Endothelial cell of umbilical vein (primary cell): ENCODE results near the gene CROCC. TPM values are rescaled to one million over a fixed set of nuclear protein-coding genes. Genes with fewer than 3 reads are reported as not detected.
"Not testable (repeated sequence)": the region's sequence is repeated elsewhere in the genome, so short reads cannot be mapped to it uniquely, and the experiment has no call there.

Experiments used
- BruUV-seq: library from RNA; stranded (reverse); fragments of 400-500 nt; replicated peaks from 2 replicates; lab custom pipeline; 2021; lab: Mats Ljungman, UMichigan
- CTCF ChIA-PET: fragments of 300-600, 350-600 bp; sonication (Branson Sonifier 250); formaldehyde crosslinking; loops from one replicate; lab custom pipeline; 2021; ENCODE audit warnings: antibody characterized with exemption, inconsistent platforms; lab: Charles Lee
- POLR2A ChIA-PET: fragments of 300-600, 350-600 bp; sonication (Branson Sonifier 250); formaldehyde crosslinking; loops from one replicate; lab custom pipeline; 2021; ENCODE audit warnings: antibody characterized with exemption, inconsistent platforms; lab: Charles Lee
- DNase-seq: peaks from one replicate; pipeline ENCODE4 v3.0.0-alpha.2; 2011; ENCODE audit warnings: low read depth, low spot score
- FAIRE-seq: peaks from 2 replicates; lab custom pipeline; 2011; peaks lifted over from hg19 to GRCh38; lab: Jason Lieb, UNC
- H2AFZ ChIP-seq: 2 replicates; pipeline ENCODE4 v1.6.0; 2012; ENCODE audit warnings: low read depth, low read length, control low read depth, inconsistent platforms
- H3K27ac ChIP-seq: 2 replicates; pipeline ENCODE4 v1.5.1; 2011; ENCODE audit warnings: low read depth, mild to moderate bottlenecking, control low read depth, low read length, moderate library complexity; ENCODE audit not compliant: insufficient read depth
- H3K27me3 ChIP-seq, 2 experiments: 2 replicates each; pipeline versions ENCODE4 v1.6.0 to v1.6.1; 2011; ENCODE audit warnings: low read length in 2 of 2, mixed read lengths in 1 of 2; ENCODE audit not compliant: control insufficient read depth in 2 of 2, insufficient read depth in 2 of 2
- H3K36me3 ChIP-seq, 2 experiments: 2 replicates in 1 of 2; 3 replicates in 1 of 2; pipeline ENCODE4 v1.5.1; 2011; ENCODE audit warnings: low read length in 2 of 2, mild to moderate bottlenecking in 1 of 2, moderate library complexity in 1 of 2; ENCODE audit not compliant: control insufficient read depth in 2 of 2, insufficient read depth in 2 of 2; ENCODE audit errors: extremely low read depth in 1 of 2
- H3K4me1 ChIP-seq: 3 replicates; pipeline ENCODE4 v1.5.1; 2011; ENCODE audit warnings: mild to moderate bottlenecking, low read length; ENCODE audit not compliant: control insufficient read depth, insufficient read depth; ENCODE audit errors: extremely low read depth
- H3K4me2 ChIP-seq: 2 replicates; pipeline ENCODE4 v1.6.1; 2011; ENCODE audit warnings: low read length, control low read depth, mixed read lengths; ENCODE audit not compliant: insufficient read depth
- H3K4me3 ChIP-seq, 3 experiments: fragments of 200-600 bp in 1 of 3; sonication (generic), shearing (Covaris generic) in 1 of 3; replicated peaks in 1 of 3; 2 replicates each; pipeline ENCODE4 v1.5.1; 2011 to 2016; ENCODE audit warnings: control low read depth in 3 of 3, low read length in 3 of 3, mild to moderate bottlenecking in 2 of 3, inconsistent platforms in 1 of 3, low read depth in 1 of 3, moderate library complexity in 1 of 3; ENCODE audit not compliant: insufficient read depth in 1 of 3
- H3K79me2 ChIP-seq: 2 replicates; pipeline ENCODE4 v1.6.0; 2012; ENCODE audit warnings: low read length, inconsistent platforms; ENCODE audit not compliant: control insufficient read depth, insufficient read depth
- H3K9ac ChIP-seq: replicated peaks from 2 replicates; pipeline ENCODE3; 2011; ENCODE audit warnings: low read length, control low read depth; ENCODE audit not compliant: insufficient read depth; ENCODE audit errors: extremely low read depth
- H3K9me1 ChIP-seq: replicated peaks from 3 replicates; pipeline ENCODE4 v1.6.0; 2011; ENCODE audit warnings: mild to moderate bottlenecking, low read length; ENCODE audit not compliant: control insufficient read depth, insufficient read depth; ENCODE audit errors: extremely low read depth
- H3K9me3 ChIP-seq: replicated peaks from 2 replicates; pipeline ENCODE4 v1.5.1; 2012; ENCODE audit warnings: low read length, inconsistent platforms; ENCODE audit not compliant: control insufficient read depth, insufficient read depth
- H4K20me1 ChIP-seq: replicated peaks from 2 replicates; pipeline ENCODE3; 2011; ENCODE audit warnings: mild to moderate bottlenecking, low read length; ENCODE audit not compliant: control insufficient read depth, insufficient read depth; ENCODE audit errors: extremely low read depth
- JUN ChIP-seq: IDR thresholded peaks from 2 replicates; pipeline ENCODE4 v1.6.1; 2011; ENCODE audit warnings: borderline replicate concordance, low read depth; ENCODE audit not compliant: insufficient read length, insufficient read depth
- POLR2AphosphoS5 ChIP-seq: IDR thresholded peaks from 2 replicates; pipeline ENCODE4 v1.6.1; 2012; ENCODE audit warnings: low read depth, mild to moderate bottlenecking, control low read depth, low read length, moderate library complexity; ENCODE audit not compliant: insufficient read depth
- dilution Hi-C: fragments of 300-500 bp; cut with MboI; formaldehyde crosslinking; loops from one replicate; pipeline ENCODE4 v1.15.0; 2019; ENCODE audit warnings: low sequenced_read_pairs; ENCODE audit not compliant: extremely low pct_ligation_motif_present
- intact Hi-C: fragments of 100-400 bp; cut with micrococcal nuclease; formaldehyde crosslinking; loops from one replicate; pipeline ENCODE4 v1.10.0; 2022
- polyA plus RNA-seq, 4 experiments: library from polyadenylated mRNA; depleted of rRNA in 3 of 4; stranded (reverse) in 3 of 4; unstranded in 1 of 4; fragments of >200 nt; gene quantifications; 2 replicates each; pipeline versions ENCODE4 v1.2.1 to v1.2.3, GENCODE V29; 2011 to 2012; ENCODE audit warnings: missing spikeins in 1 of 4
- total RNA-seq: library from RNA; stranded (reverse); gene quantifications from 2 replicates; pipeline ENCODE4 v1.2.3, GENCODE V29; 2021

Gene CROCC
- total and polyA plus RNA-seq, 2 donors (not counting 3 experiments of a cell fraction or from before 2014, with no cell fraction given): 18.3 to 35.5 TPM

DNA sequence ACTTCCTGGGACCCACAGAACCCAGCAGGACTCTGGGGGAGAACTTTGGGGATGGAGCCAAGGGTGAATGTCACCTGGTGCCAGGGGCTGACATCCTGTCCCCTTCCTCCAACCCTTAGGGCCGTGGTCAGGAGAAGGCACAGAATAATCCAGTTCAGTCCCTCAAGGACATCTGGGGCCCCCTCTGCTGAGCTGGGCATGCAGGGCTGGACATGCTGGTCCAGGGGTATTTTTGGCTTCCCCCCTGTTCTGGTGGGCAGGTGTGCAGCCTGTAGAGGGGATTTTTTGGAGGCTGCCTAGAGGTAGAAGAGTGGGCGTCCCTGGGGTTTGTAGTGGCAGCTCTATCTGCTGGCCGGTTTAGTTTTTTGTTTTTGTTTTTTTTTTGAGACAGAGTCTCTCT, 3.4 kb upstream of the CROCC start:
- H3K9ac ChIP-seq: no peak overlapping the region
- H3K36me3 ChIP-seq: no peaks in the 10 kb centered on the region
- FAIRE-seq (no peak), DNase-seq (no peak)
- no peaks in the 10 kb centered on the region for H3K27me3 ChIP-seq
- H3K4me3 ChIP-seq: no peak overlapping the region
- H3K79me2 ChIP-seq: no peaks in the 10 kb centered on the region
- peaks cover 9% of the 10 kb centered on the region for H3K4me1 ChIP-seq
- intact Hi-C loops (no loop called here), dilution Hi-C loops (no loop called here)
- ChIA-PET POLR2A (no interaction called here), CTCF (interaction anchor here (0.9 kb wide), 1 partner anchor 14 kb away, joined by 5 read pairs; no protein-coding TSS in a partner anchor)
- no TSS peak for BruUV-seq
- no peaks in the 10 kb centered on the region for H3K9me1 ChIP-seq
- no peak overlapping the region for H3K27ac ChIP-seq
- H4K20me1 ChIP-seq: no peaks in the 10 kb centered on the region
- no peak for TF ChIP-seq POLR2AphosphoS5
- TF ChIP-seq JUN: no peak
- H2AFZ ChIP-seq: no peak overlapping the region
- H3K9me3 ChIP-seq: no peaks in the 10 kb centered on the region
- no peak overlapping the region for H3K4me2 ChIP-seq

- H3K9ac ChIP-seq, H3K4me1 ChIP-seq, intact Hi-C loops, H3K9me1 ChIP-seq, BruUV-seq, H3K27me3 ChIP-seq, DNase-seq, H3K4me3 ChIP-seq, H3K36me3 ChIP-seq, H3K9me3 ChIP-seq, H3K79me2 ChIP-seq, H2AFZ ChIP-seq, H3K4me2 ChIP-seq, dilution Hi-C loops, H4K20me1 ChIP-seq, H3K27ac ChIP-seq: not testable (repeated sequence)
- FAIRE-seq: peak; percentile 82
- ChIA-PET POLR2A (interaction anchor here (1.0 kb wide), 1 partner anchor 14 kb away, joined by 4 read pairs; no protein-coding TSS in a partner anchor), CTCF (interaction anchor here (0.9 kb wide), 1 partner anchor 14 kb away, joined by 5 read pairs; no protein-coding TSS in a partner anchor)
Observed at GRCh38 chr1:16918936-16919665, 2.6 kb upstream of the CROCC start.
